Measurements from ENCODE around the gene ARMC7. TPM values are rescaled to one million over a fixed set of nuclear protein-coding genes. Genes with fewer than 3 reads are reported as not detected.

The ARMC7 gene
- total RNA-seq, 2 donors from 2014 or later, result 20.5 to 20.7 TPM

GRCh38 chr17:75098861-75099260 lies 10.9 kb upstream of the ARMC7 start:
- peaks cover 8% of the 10 kb centered on the region for H3K4me1 ChIP-seq
- DNase-seq, result no peak
- intact Hi-C loops (cut with DNase I), result no loop called here
- H3K36me3 ChIP-seq, result no peaks in the 10 kb centered on the region
- no peaks in the 10 kb centered on the region for H3K9me3 ChIP-seq
- no peak overlapping the region for H3K4me3 ChIP-seq
- no peaks in the 10 kb centered on the region for H3K27me3 ChIP-seq
- no peak overlapping the region for H3K9ac ChIP-seq (ENCODE audit: low read depth in 2 of 2, low read length in 2 of 2)
- H3K27ac ChIP-seq, result no peak overlapping the region
- TF ChIP-seq CTCF (IDR thresholded peaks at IDR 0.05), result no peak

- Histone ChIP-seq H3K9me3 (no peaks in the 10 kb centered on the region), H3K4me1 (peaks cover 8% of the 10 kb centered on the region), H3K27ac (no peak overlapping the region), H3K4me3 (no peak overlapping the region), H3K9ac (ENCODE audit: low read depth in 2 of 2, low read length in 2 of 2) (no peak overlapping the region), H3K36me3 (no peaks in the 10 kb centered on the region), H3K27me3 (no peaks in the 10 kb centered on the region)
- intact Hi-C loops (cut with DNase I), result no loop called here
- no peak for TF ChIP-seq CTCF (IDR thresholded peaks at IDR 0.05)
- DNase-seq, result no peak
Measured at GRCh38 chr17:75099881-75100595, 9.7 kb upstream of the ARMC7 start.

GRCh38 chr17:75102385-75102821 lies 7.4 kb upstream of the ARMC7 start:
- no peaks in the 10 kb centered on the region for H3K4me1 ChIP-seq
- no peak for TF ChIP-seq CTCF (IDR thresholded peaks at IDR 0.05)
- no peak overlapping the region for H3K9ac ChIP-seq (ENCODE audit: low read depth in 2 of 2, low read length in 2 of 2)
- no peak overlapping the region for H3K4me3 ChIP-seq
- intact Hi-C loops (cut with DNase I), result no loop called here
- no peak overlapping the region for H3K27ac ChIP-seq
- DNase-seq, result no peak
- H3K27me3 ChIP-seq, result no peaks in the 10 kb centered on the region
- H3K36me3 ChIP-seq, result no peaks in the 10 kb centered on the region
- H3K9me3 ChIP-seq, result no peaks in the 10 kb centered on the region

GRCh38 chr17:75103601-75104554 lies 5.9 kb upstream of the ARMC7 start:
- Histone ChIP-seq H3K4me3 (no peak overlapping the region), H3K27ac (no peak overlapping the region), H3K36me3 (no peaks in the 10 kb centered on the region), H3K9me3 (no peaks in the 10 kb centered on the region), H3K9ac (ENCODE audit: low read depth in 2 of 2, low read length in 2 of 2) (no peak overlapping the region), H3K4me1 (no peaks in the 10 kb centered on the region), H3K27me3 (no peaks in the 10 kb centered on the region)
- intact Hi-C loops (cut with DNase I), result no loop called here
- TF ChIP-seq CTCF (IDR thresholded peaks at IDR 0.05), result no peak
- DNase-seq, result no peak

GRCh38 chr17:75105126-75106080 lies 4.4 kb upstream of the ARMC7 start:
- no peak overlapping the region for H3K4me3 ChIP-seq
- peak; percentile 77 for DNase-seq
- TF ChIP-seq CTCF (IDR thresholded peaks at IDR 0.05), result peak; percentile 80
- intact Hi-C loops (cut with DNase I), result loop anchor here (5.0 kb wide), 1 partner anchor 33 kb away; no protein-coding TSS in a partner anchor
- H3K4me1 ChIP-seq, result no peaks in the 10 kb centered on the region
- no peaks in the 10 kb centered on the region for H3K36me3 ChIP-seq
- H3K27ac ChIP-seq, result no peak overlapping the region
- no peaks in the 10 kb centered on the region for H3K9me3 ChIP-seq
- no peaks in the 10 kb centered on the region for H3K27me3 ChIP-seq
- no peak overlapping the region for H3K9ac ChIP-seq (ENCODE audit: low read depth in 2 of 2, low read length in 2 of 2)

Data from colonic mucosa (tissue), 4 donors.